GM12801 (cell line): ENCODE results near the gene FAM181A.

ENCODE experiments used
- CTCF ChIP-seq: IDR thresholded peaks from one replicate; pipeline ENCODE4 v1.5.1; 2011; ENCODE audit warnings: control low read depth; ENCODE audit not compliant: insufficient read length; ENCODE audit errors: extremely low read depth

Gene FAM181A

GRCh38 chr14:93974833-93975232, 47.7 kb downstream of the FAM181A start:
- TF ChIP-seq CTCF = no peak

- TF ChIP-seq CTCF = no peak
These were observed 48.8 kb downstream of the FAM181A start for GRCh38 chr14:93975791-93976476.

- no peak for TF ChIP-seq CTCF
These were observed 49.4 kb downstream of the FAM181A start, which contains the start of gene ASB2 for GRCh38 chr14:93976477-93977057. Gene ASB2, minus strand, starts transcription at chr14:93976570. Its CDS starts 12,031 bp downstream, at chr14:93964539.

GRCh38 chr14:93977171-93977570, 50.0 kb downstream of the FAM181A start:
- TF ChIP-seq CTCF = no peak

- no peak for TF ChIP-seq CTCF
These were observed 50.8 kb downstream of the FAM181A start for GRCh38 chr14:93977790-93978581.

- TF ChIP-seq CTCF = no peak
These were observed 51.6 kb downstream of the FAM181A start for GRCh38 chr14:93978735-93979134.
